ENCODE measurements around the gene MTRF1. TPM values are rescaled to one million over a fixed set of nuclear protein-coding genes. Genes with fewer than 3 reads are reported as not detected.

The MTRF1 gene
- total RNA-seq, 5 donors from 2014 or later (not counting 1 experiment from before 2014, with no cell fraction given), result 22.1 to 35.5 (median 26.6) TPM

DNA sequence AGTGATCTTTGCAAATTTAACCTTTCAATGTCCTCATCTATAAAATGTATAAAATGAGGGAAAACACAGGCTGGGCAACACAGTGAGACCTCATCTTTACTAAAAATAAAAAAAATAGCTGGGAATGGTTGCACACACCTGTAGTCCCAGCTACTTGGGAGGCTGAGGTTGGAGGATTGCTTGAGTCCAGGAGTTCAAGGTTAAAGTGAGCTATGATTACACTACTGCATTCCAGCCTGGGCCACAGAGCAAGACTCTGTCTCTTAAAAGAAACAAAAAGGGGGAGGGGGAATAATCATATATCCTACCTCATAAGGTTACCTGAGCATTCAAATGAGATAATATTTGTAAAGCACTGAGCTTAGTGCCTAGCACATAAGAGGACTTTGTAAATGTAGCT lies 5.8 kb downstream of the MTRF1 start:
- CTCF ChIA-PET, result interaction anchor here in 1 of 2 donors (0.6 kb wide), 1 partner anchor 198 kb away, joined by 3 read pairs; no protein-coding TSS in a partner anchor
- Mint-ChIP-seq H3K36me3 (peaks cover 51% of the 10 kb centered on the region), H3K9me3 (no peaks in the 10 kb centered on the region), H3K4me1 (peaks cover 28 to 38% (median 32%) of the 10 kb centered on the region in 3 donors), H3K27me3 (no peaks in the 10 kb centered on the region), H3K4me3 (no peak overlapping the region), H3K27ac (no peak overlapping the region)
- DNase-seq, result no peak
- POLR2A ChIA-PET, result interaction anchor here in 1 of 2 donors (1.1 kb wide), 1 partner anchor 75 kb away, joined by 3 read pairs; no protein-coding TSS in a partner anchor
- ATAC-seq (replicated peaks in 1 of 4), result no peak
- Histone ChIP-seq H3K27me3 (replicated peaks in 1 of 2; ENCODE audit: control insufficient read depth in 2 of 2, extremely low read depth in 1 of 2, insufficient read depth in 2 of 2, low read length in 1 of 2) (no peaks in the 10 kb centered on the region), H3K4me3 (ENCODE audit: control insufficient read depth in 1 of 2, extremely low read depth in 1 of 2, low read length in 1 of 2) (no peak overlapping the region), H3K27ac (ENCODE audit: low read length) (no peak overlapping the region), H3K4me1 (ENCODE audit: control insufficient read depth in 1 of 2, extremely low read depth in 1 of 2, insufficient read depth in 2 of 2, low read length in 2 of 2) (peaks cover 2% of the 10 kb centered on the region in 2 experiments), H3K9me3 (no peaks in the 10 kb centered on the region), H3K36me3 (ENCODE audit: control insufficient read depth in 2 of 2, extremely low read depth in 1 of 2, insufficient read depth in 1 of 2, low read length in 1 of 2) (peaks cover 0 to 46% of the 10 kb centered on the region in 2 donors)

DNA sequence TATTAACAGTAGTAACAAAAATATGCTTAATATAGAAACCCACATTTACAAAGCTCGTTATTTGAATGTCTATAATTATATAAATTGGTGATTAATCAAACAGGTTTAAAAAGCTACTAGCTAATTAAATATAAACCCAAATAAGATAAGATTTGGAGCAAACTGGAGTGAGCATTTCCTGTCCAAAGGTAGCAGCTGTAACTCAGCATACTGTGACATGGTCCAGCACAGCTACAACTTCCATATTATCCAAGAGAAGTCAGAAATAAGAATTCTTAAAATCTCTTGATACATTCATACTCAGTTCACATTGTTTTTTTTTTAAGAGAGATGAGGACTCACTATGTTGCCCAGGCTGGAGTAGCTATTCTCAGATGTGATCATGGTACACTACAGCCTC lies 8.5 kb downstream of the MTRF1 start:
- H3K36me3 Mint-ChIP-seq, result peaks cover 62% of the 10 kb centered on the region
- Histone ChIP-seq H3K9me3 (no peaks in the 10 kb centered on the region), H3K4me1 (ENCODE audit: control insufficient read depth in 1 of 2, extremely low read depth in 1 of 2, insufficient read depth in 2 of 2, low read length in 2 of 2) (no peaks in the 10 kb centered on the region), H3K27me3 (replicated peaks in 1 of 2; ENCODE audit: control insufficient read depth in 2 of 2, extremely low read depth in 1 of 2, insufficient read depth in 2 of 2, low read length in 1 of 2) (no peaks in the 10 kb centered on the region), H3K27ac (ENCODE audit: low read length) (no peak overlapping the region), H3K36me3 (ENCODE audit: control insufficient read depth in 2 of 2, extremely low read depth in 1 of 2, insufficient read depth in 1 of 2, low read length in 1 of 2) (peaks cover 0 to 37% of the 10 kb centered on the region in 2 donors), H3K4me3 (ENCODE audit: control insufficient read depth in 1 of 2, extremely low read depth in 1 of 2, low read length in 1 of 2) (no peak overlapping the region)
- no peak for ATAC-seq (replicated peaks in 1 of 4)
- no peak overlapping the region for H3K4me3 Mint-ChIP-seq
- DNase-seq, result no peak
- H3K27ac Mint-ChIP-seq, result no peak overlapping the region
- no peaks in the 10 kb centered on the region for H3K9me3 Mint-ChIP-seq
- CTCF ChIA-PET, result no interaction called here
- H3K27me3 Mint-ChIP-seq, result no peaks in the 10 kb centered on the region
- no CpG with 5 or more reads among the region's 1 CpG for WGBS (ENCODE audit: insufficient coverage)
- POLR2A ChIA-PET, result no interaction called here
- H3K4me1 Mint-ChIP-seq, result peaks cover 30 to 35% (median 32%) of the 10 kb centered on the region in 3 donors

DNA sequence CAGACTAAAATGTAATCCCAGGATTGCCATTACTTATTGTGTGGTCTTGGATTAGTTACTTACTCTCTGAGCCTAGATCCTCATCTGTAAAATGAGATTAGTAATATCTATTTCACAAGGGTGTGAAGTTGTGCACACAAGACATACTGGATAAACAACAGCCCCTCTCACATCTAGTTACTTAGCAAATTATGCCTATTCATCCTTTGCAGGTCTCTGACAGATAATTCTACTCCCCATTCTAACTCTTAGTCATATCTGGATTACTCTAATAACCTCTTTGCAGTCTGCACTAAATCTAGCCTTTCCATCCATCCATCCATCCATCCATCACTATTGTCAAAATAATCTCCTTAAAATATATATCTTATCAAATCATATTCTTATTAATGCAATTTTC lies 12.4 kb downstream of the MTRF1 start:
- no peak overlapping the region for H3K27ac Mint-ChIP-seq
- no peaks in the 10 kb centered on the region for H3K9me3 Mint-ChIP-seq
- Histone ChIP-seq H3K36me3 (ENCODE audit: control insufficient read depth in 2 of 2, extremely low read depth in 1 of 2, insufficient read depth in 1 of 2, low read length in 1 of 2) (peaks cover 6 to 23% of the 10 kb centered on the region in 2 donors), H3K4me3 (ENCODE audit: control insufficient read depth in 1 of 2, extremely low read depth in 1 of 2, low read length in 1 of 2) (no peak overlapping the region), H3K4me1 (ENCODE audit: control insufficient read depth in 1 of 2, extremely low read depth in 1 of 2, insufficient read depth in 2 of 2, low read length in 2 of 2) (no peaks in the 10 kb centered on the region), H3K27me3 (replicated peaks in 1 of 2; ENCODE audit: control insufficient read depth in 2 of 2, extremely low read depth in 1 of 2, insufficient read depth in 2 of 2, low read length in 1 of 2) (no peaks in the 10 kb centered on the region), H3K27ac (ENCODE audit: low read length) (no peak overlapping the region), H3K9me3 (no peaks in the 10 kb centered on the region)
- H3K4me3 Mint-ChIP-seq, result no peak overlapping the region
- DNase-seq, result no peak
- CTCF ChIA-PET, result interaction anchor here in 1 of 2 donors (0.6 kb wide), 1 partner anchor 221 kb away, joined by 3 read pairs; no protein-coding TSS in a partner anchor
- H3K27me3 Mint-ChIP-seq, result no peaks in the 10 kb centered on the region
- POLR2A ChIA-PET, result no interaction called here
- peaks cover 7 to 9% (median 9%) of the 10 kb centered on the region in 3 donors for H3K4me1 Mint-ChIP-seq
- peaks cover 61% of the 10 kb centered on the region for H3K36me3 Mint-ChIP-seq
- ATAC-seq (replicated peaks in 1 of 4), result no peak

DNA sequence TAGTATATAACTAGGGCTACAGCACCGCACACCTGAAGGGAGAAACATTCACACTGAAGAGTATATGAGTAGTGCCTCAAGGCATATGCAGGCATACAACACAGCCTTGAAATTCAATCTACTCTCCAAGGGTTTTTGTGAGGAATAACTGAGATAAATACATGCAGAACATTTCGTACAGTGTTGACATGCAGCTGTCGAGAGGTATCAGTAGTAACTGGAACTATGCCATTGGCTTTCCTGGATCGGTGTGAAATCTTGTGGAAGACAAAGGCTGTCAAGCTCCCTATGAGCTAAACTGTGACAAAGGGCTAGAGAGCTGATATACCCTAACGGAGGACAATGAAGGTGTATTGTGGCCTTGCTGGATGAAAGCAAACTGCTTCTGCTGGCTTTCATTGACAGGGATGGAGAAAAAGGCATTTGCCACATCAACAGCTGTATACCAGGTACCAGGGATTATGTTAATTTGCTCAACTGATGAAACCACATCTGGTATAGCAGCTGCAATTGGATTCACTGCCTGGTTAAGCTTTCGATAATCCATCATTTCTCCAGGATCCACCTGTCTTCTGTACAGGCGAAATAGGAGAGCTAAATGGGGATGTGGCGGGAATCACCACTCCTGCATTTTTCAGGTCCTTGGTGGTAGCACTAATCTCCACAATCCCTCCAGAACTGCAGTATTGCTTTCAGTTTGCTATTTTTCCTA lies 16.3 kb downstream of the MTRF1 start:
- no peaks in the 10 kb centered on the region for H3K9me3 ChIP-seq
- no peak overlapping the region for H3K27ac ChIP-seq (ENCODE audit: low read length)
- CTCF ChIA-PET, result interaction anchor here in 1 of 2 donors (0.5 kb wide), 1 partner anchor 431 kb away, joined by 3 read pairs; no protein-coding TSS in a partner anchor
- no peaks in the 10 kb centered on the region for H3K27me3 ChIP-seq (replicated peaks in 1 of 2; ENCODE audit: control insufficient read depth in 2 of 2, extremely low read depth in 1 of 2, insufficient read depth in 2 of 2, low read length in 1 of 2)
- no peak for ATAC-seq (replicated peaks in 1 of 4)
- DNase-seq, result no peak
- H3K27me3 Mint-ChIP-seq, result no peaks in the 10 kb centered on the region
- H3K4me3 ChIP-seq (ENCODE audit: control insufficient read depth in 1 of 2, extremely low read depth in 1 of 2, low read length in 1 of 2), result no peak overlapping the region
- no peaks in the 10 kb centered on the region for H3K4me1 ChIP-seq (ENCODE audit: control insufficient read depth in 1 of 2, extremely low read depth in 1 of 2, insufficient read depth in 2 of 2, low read length in 2 of 2)
- H3K4me1 Mint-ChIP-seq, result peaks cover 4 to 14% (median 8%) of the 10 kb centered on the region in 3 donors
- POLR2A ChIA-PET, result interaction anchor here in 1 of 2 donors (0.5 kb wide), 1 partner anchor 230 kb away, joined by 3 read pairs; no protein-coding TSS in a partner anchor
- 100% methylated on average over 4 of the region's 8 CpGs for WGBS (ENCODE audit: insufficient coverage)
- no peak overlapping the region for H3K27ac Mint-ChIP-seq
- H3K36me3 ChIP-seq (ENCODE audit: control insufficient read depth in 2 of 2, extremely low read depth in 1 of 2, insufficient read depth in 1 of 2, low read length in 1 of 2), result peaks cover 0 to 6% of the 10 kb centered on the region in 2 donors
- H3K4me3 Mint-ChIP-seq, result no peak overlapping the region
- H3K36me3 Mint-ChIP-seq, result peaks cover 40% of the 10 kb centered on the region
- H3K9me3 Mint-ChIP-seq, result no peaks in the 10 kb centered on the region

DNA sequence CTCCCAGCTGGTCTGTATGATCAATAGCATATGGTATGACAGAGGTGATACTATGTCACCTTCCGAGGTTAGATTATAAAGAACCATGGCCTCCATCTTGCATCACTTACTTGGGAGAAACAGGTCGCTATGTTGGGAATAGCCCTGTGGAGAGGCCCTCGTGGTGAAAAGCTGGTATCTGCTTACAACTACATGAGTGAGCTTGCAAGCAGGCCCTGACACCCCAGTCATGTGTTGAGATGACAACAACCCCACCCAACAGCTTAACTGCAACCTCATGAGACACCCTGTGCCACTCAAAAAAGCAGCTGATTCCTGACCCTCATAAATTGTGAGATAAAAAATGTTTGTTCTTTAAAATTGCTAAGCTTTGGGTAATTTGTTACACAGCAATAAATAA lies 18.8 kb downstream of the MTRF1 start:
- Histone ChIP-seq H3K27me3 (replicated peaks in 1 of 2; ENCODE audit: control insufficient read depth in 2 of 2, extremely low read depth in 1 of 2, insufficient read depth in 2 of 2, low read length in 1 of 2) (no peaks in the 10 kb centered on the region), H3K27ac (ENCODE audit: low read length) (no peak overlapping the region), H3K4me3 (ENCODE audit: control insufficient read depth in 1 of 2, extremely low read depth in 1 of 2, low read length in 1 of 2) (no peak overlapping the region), H3K4me1 (ENCODE audit: control insufficient read depth in 1 of 2, extremely low read depth in 1 of 2, insufficient read depth in 2 of 2, low read length in 2 of 2) (no peaks in the 10 kb centered on the region), H3K9me3 (no peaks in the 10 kb centered on the region), H3K36me3 (ENCODE audit: control insufficient read depth in 2 of 2, extremely low read depth in 1 of 2, insufficient read depth in 1 of 2, low read length in 1 of 2) (peaks cover 4 to 6% of the 10 kb centered on the region in 2 donors)
- H3K36me3 Mint-ChIP-seq, result peaks cover 33% of the 10 kb centered on the region
- ChIA-PET POLR2A (no interaction called here), CTCF (interaction anchor here in 1 of 2 donors (0.6 kb wide), 1 partner anchor 302 kb away, joined by 3 read pairs; no protein-coding TSS in a partner anchor)
- no peaks in the 10 kb centered on the region for H3K9me3 Mint-ChIP-seq
- ATAC-seq (replicated peaks in 1 of 4), result no peak
- DNase-seq, result no peak
- no peaks in the 10 kb centered on the region for H3K27me3 Mint-ChIP-seq
- no peak overlapping the region for H3K4me3 Mint-ChIP-seq
- H3K27ac Mint-ChIP-seq, result no peak overlapping the region
- WGBS (ENCODE audit: insufficient coverage), result 83% methylated on average over 2 of the region's 3 CpGs
- peaks cover 0 to 7% (median 0%) of the 10 kb centered on the region in 3 donors for H3K4me1 Mint-ChIP-seq

DNA sequence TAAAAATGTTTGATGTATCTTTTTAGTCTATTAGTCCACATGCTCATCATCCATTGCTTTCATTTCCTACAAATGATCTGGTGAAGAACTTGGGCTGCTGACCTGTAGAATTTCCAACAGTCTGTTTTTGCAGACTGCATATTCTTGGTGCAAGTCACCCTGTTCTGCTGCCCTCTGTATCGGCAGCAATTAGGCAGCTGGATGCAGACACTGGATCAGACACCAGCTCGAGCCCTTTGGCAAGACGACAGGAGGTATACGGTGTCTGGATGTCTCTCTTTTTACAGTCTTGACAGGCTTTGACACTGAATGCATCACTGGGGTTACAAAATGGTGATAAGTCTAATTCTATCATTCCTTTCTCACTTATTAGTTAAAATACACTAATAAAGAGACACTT lies 21.8 kb downstream of the MTRF1 start:
- Mint-ChIP-seq H3K27me3 (no peaks in the 10 kb centered on the region), H3K4me1 (peaks cover 0 to 7% (median 0%) of the 10 kb centered on the region in 3 donors), H3K36me3 (peaks cover 35% of the 10 kb centered on the region), H3K27ac (no peak overlapping the region), H3K9me3 (no peaks in the 10 kb centered on the region), H3K4me3 (no peak overlapping the region)
- no peaks in the 10 kb centered on the region for H3K27me3 ChIP-seq (replicated peaks in 1 of 2; ENCODE audit: control insufficient read depth in 2 of 2, extremely low read depth in 1 of 2, insufficient read depth in 2 of 2, low read length in 1 of 2)
- H3K27ac ChIP-seq (ENCODE audit: low read length), result no peak overlapping the region
- POLR2A ChIA-PET, result no interaction called here
- H3K4me3 ChIP-seq (ENCODE audit: control insufficient read depth in 1 of 2, extremely low read depth in 1 of 2, low read length in 1 of 2), result no peak overlapping the region
- no peaks in the 10 kb centered on the region for H3K9me3 ChIP-seq
- WGBS (ENCODE audit: insufficient coverage), result 100% methylated on average over 2 of the region's 4 CpGs
- peaks cover 0 to 9% of the 10 kb centered on the region in 2 donors for H3K36me3 ChIP-seq (ENCODE audit: control insufficient read depth in 2 of 2, extremely low read depth in 1 of 2, insufficient read depth in 1 of 2, low read length in 1 of 2)
- ATAC-seq (replicated peaks in 1 of 4) (no peak), DNase-seq (no peak)
- CTCF ChIA-PET, result no interaction called here
- no peaks in the 10 kb centered on the region for H3K4me1 ChIP-seq (ENCODE audit: control insufficient read depth in 1 of 2, extremely low read depth in 1 of 2, insufficient read depth in 2 of 2, low read length in 2 of 2)

Data from T-cell (primary cell).